ENCODE data around the gene RANBP1. TPM values are rescaled to one million over a fixed set of nuclear protein-coding genes. Genes with fewer than 3 reads are reported as not detected.

Gene RANBP1
- total and polyA plus RNA-seq, 9 of the 15 experiments (the other 6 are each of a cell fraction or from before 2014, with no cell fraction given), result 162 to 2,891 (median 1,289) TPM

DNA sequence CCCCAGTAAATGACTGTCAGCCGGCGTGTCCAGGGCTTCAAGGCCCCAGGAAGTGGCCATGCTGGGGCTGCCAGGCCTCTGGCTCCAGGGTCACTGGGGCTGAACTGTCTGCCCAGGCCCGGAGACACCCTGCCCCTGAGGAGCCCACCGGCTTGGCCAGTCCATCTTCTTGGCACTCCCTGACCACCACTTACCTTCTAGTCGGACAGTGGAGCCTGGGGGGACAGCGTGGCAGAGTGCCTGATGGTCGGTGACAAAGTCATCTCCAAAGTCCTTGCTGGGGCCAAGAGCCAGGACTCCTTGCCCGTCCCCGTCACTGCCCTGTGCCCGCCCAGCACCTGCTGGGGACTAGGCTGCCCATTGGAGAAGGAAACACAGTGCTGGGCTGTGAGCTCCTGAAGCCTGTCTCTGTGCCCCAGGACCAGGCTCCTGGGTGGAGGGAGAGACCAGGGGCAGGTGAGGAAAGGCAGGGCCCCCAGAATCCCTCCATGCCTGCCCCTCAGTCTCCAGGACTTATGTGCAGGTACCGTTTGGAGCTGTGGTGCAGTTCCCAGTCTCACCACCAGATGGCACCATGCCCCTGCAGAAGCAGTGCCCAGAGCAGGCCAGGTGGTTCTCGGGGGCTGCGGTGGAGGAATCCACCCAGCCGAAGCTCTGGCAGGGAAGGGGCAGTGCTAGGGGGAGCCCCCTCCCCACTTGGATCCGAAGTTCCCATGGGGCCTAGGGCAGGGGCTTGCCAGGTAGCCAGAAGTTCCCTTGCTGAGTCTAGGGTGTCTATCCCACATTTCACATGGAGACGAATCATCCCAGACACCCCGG, 40.9 kb downstream of the RANBP1 start:
- H2AFZ ChIP-seq (ENCODE audit: low read depth, low read length), result no peak overlapping the region
- H3K9me1 ChIP-seq (ENCODE audit: control insufficient read depth, insufficient read depth, low read length), result no peaks in the 10 kb centered on the region
- no peak overlapping the region for H3K4me2 ChIP-seq (ENCODE audit: insufficient read depth, low read length)
- CTCF ChIA-PET (ENCODE audit: low intra/inter-chr PET ratio), result interaction anchor here (0.6 to 5.5 kb wide), 17 partner anchors 11 to 584 kb away, joined by 3 to 126 read pairs (median 3); partner anchors contain the start of gene RTN4R
- peaks cover 45% of the 10 kb centered on the region for H4K20me1 ChIP-seq (replicated peaks; ENCODE audit: control insufficient read depth, insufficient read depth, low read length)
- BruUV-seq (replicated peaks), result no TSS peak
- no peaks in the 10 kb centered on the region for H3K36me3 ChIP-seq (ENCODE audit: control insufficient read depth, insufficient read depth, low read length)
- no peak overlapping the region for H3K4me3 ChIP-seq
- DNase-seq (ENCODE audit: extremely low read depth in 1 of 4, low spot score in 3 of 4), result peak; percentile 96 to 100 (median 99)
- POLR2A ChIA-PET, result interaction anchor here (0.5 to 1.4 kb wide), 18 partner anchors 9 to 965 kb away, joined by 3 to 9 read pairs (median 4); no protein-coding TSS in a partner anchor
- peak; percentile 99 for FAIRE-seq
- no peak overlapping the region; a peak in 1 of 4 replicates for H3K9ac ChIP-seq (ENCODE audit: insufficient read depth in 1 of 2, low read depth in 2 of 2, low read length in 2 of 2)
- peaks cover 1% of the 10 kb centered on the region for H3K9me3 ChIP-seq (replicated peaks; ENCODE audit: control insufficient read depth, insufficient read depth, low read depth, low read length)
- 11% methylated on average over 17 of the region's 17 CpGs for WGBS (ENCODE audit: insufficient coverage, low coverage, missing lambda C conversion rate)
- intact Hi-C loops (cut with micrococcal nuclease) (loop anchor here (1.0 to 10.0 kb wide), 6 partner anchors 35 to 299 kb away; partner anchors contain the start of gene RTN4R), in situ Hi-C loops (cut with MboI) (loop anchor here (5.0 to 25.0 kb wide), 3 partner anchors 135 to 530 kb away; no protein-coding TSS in a partner anchor)
- H3K4me1 ChIP-seq (replicated peaks in 1 of 2; ENCODE audit: control insufficient read depth in 2 of 2, insufficient read depth in 2 of 2, low read length in 2 of 2), result peaks cover 0 to 68% of the 10 kb centered on the region in 2 experiments; a peak in 2 of 5 replicates
- no peak overlapping the region for H3K27ac ChIP-seq (ENCODE audit: extremely low read depth, low read depth, low read length)
- peaks cover 33 to 74% of the 10 kb centered on the region in 2 experiments; a peak in 4 of 5 replicates for H3K27me3 ChIP-seq (ENCODE audit: control insufficient read depth in 2 of 2, insufficient read depth in 2 of 2, low read length in 2 of 2)
- no peaks in the 10 kb centered on the region for H3K79me2 ChIP-seq (ENCODE audit: control insufficient read depth, insufficient read depth, low read length)
- peak; percentile 89 for ATAC-seq
- TF ChIP-seq, protein P1, sequence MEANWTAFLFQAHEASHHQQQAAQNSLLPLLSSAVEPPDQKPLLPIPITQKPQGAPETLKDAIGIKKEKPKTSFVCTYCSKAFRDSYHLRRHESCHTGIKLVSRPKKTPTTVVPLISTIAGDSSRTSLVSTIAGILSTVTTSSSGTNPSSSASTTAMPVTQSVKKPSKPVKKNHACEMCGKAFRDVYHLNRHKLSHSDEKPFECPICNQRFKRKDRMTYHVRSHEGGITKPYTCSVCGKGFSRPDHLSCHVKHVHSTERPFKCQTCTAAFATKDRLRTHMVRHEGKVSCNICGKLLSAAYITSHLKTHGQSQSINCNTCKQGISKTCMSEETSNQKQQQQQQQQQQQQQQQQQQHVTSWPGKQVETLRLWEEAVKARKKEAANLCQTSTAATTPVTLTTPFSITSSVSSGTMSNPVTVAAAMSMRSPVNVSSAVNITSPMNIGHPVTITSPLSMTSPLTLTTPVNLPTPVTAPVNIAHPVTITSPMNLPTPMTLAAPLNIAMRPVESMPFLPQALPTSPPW (CRISPR knock-in tag; IDR thresholded peaks at IDR 0.05), result peak; percentile 46; the same call in 1 of the 2 replicates
- TF ChIP-seq MTA3 (IDR thresholded peaks at IDR 0.05; ENCODE audit: borderline replicate concordance) (peak; percentile 89; the same call in 1 of the 2 replicates), RBM17 (IDR thresholded peaks at IDR 0.05; ENCODE audit: borderline replicate concordance, low read depth, low read length) (no peak), ZBTB1 (CRISPR knock-in tag; IDR thresholded peaks at IDR 0.05; ENCODE audit: borderline replicate concordance, low read depth) (peak; percentile 71; the same call in 1 of the 2 replicates), ILK (tag; IDR thresholded peaks at IDR 0.05; ENCODE audit: borderline replicate concordance, low read depth) (no peak), ZSCAN32 (CRISPR knock-in tag; IDR thresholded peaks at IDR 0.05) (peak; percentile 42; the same call in 1 of the 2 replicates), ATF7 (IDR thresholded peaks at IDR 0.05) (peak; percentile 78; the same call in 1 of the 2 replicates), ZNF311 (CRISPR knock-in tag; IDR thresholded peaks at IDR 0.05) (no peak), KDM1A (IDR thresholded peaks at IDR 0.05) (no peak)
- TF ChIP-seq, protein P2, sequence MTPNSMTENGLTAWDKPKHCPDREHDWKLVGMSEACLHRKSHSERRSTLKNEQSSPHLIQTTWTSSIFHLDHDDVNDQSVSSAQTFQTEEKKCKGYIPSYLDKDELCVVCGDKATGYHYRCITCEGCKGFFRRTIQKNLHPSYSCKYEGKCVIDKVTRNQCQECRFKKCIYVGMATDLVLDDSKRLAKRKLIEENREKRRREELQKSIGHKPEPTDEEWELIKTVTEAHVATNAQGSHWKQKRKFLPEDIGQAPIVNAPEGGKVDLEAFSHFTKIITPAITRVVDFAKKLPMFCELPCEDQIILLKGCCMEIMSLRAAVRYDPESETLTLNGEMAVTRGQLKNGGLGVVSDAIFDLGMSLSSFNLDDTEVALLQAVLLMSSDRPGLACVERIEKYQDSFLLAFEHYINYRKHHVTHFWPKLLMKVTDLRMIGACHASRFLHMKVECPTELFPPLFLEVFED (CRISPR knock-in tag; conservative IDR thresholded peaks at IDR 0.05), result peak; percentile 86
- TF ChIP-seq, protein P3, sequence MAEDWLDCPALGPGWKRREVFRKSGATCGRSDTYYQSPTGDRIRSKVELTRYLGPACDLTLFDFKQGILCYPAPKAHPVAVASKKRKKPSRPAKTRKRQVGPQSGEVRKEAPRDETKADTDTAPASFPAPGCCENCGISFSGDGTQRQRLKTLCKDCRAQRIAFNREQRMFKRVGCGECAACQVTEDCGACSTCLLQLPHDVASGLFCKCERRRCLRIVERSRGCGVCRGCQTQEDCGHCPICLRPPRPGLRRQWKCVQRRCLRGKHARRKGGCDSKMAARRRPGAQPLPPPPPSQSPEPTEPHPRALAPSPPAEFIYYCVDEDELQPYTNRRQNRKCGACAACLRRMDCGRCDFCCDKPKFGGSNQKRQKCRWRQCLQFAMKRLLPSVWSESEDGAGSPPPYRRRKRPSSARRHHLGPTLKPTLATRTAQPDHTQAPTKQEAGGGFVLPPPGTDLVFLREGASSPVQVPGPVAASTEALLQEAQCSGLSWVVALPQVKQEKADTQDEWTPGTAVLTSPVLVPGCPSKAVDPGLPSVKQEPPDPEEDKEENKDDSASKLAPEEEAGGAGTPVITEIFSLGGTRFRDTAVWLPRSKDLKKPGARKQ (CRISPR knock-in tag; IDR thresholded peaks at IDR 0.05), result no peak
- TF ChIP-seq, protein P4, sequence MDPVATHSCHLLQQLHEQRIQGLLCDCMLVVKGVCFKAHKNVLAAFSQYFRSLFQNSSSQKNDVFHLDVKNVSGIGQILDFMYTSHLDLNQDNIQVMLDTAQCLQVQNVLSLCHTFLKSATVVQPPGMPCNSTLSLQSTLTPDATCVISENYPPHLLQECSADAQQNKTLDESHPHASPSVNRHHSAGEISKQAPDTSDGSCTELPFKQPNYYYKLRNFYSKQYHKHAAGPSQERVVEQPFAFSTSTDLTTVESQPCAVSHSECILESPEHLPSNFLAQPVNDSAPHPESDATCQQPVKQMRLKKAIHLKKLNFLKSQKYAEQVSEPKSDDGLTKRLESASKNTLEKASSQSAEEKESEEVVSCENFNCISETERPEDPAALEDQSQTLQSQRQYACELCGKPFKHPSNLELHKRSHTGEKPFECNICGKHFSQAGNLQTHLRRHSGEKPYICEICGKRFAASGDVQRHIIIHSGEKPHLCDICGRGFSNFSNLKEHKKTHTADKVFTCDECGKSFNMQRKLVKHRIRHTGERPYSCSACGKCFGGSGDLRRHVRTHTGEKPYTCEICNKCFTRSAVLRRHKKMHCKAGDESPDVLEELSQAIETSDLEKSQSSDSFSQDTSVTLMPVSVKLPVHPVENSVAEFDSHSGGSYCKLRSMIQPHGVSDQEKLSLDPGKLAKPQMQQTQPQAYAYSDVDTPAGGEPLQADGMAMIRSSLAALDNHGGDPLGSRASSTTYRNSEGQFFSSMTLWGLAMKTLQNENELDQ (CRISPR knock-in tag; IDR thresholded peaks at IDR 0.05; ENCODE audit: borderline replicate concordance), result 0 out of 2 replicates have a peak, but pooled peaks have one; percentile 90

All from K562 (cell line).